Left lung (tissue), 10 donors: ENCODE results near the gene NELFA. TPM values are rescaled to one million over a fixed set of nuclear protein-coding genes. Genes with fewer than 3 reads are reported as not detected.
"Not testable (repeated sequence)": the region's sequence is repeated elsewhere in the genome, so short reads cannot be mapped to it uniquely, and the experiment has no call there.

Experiments
- ATAC-seq: fragments of 200-7000 bp; cut with Tn5 transposase; one replicate; pipeline ENCODE4 v1.9.1; 2020; ENCODE audit warnings: moderate library complexity
- DNase-seq, 4 donors: peaks; one replicate each; pipeline ENCODE4 v3.0.0-alpha.2; 2013 to 2020
- H3K27ac ChIP-seq, 2 donors: fragments of 200-600 bp; sonication (generic) in 1 of 2; one replicate each; pipeline versions ENCODE4 v1.5.0 to v1.8.0; 2020 to 2021
- H3K27me3 ChIP-seq, 2 donors: fragments of 200-600 bp; sonication (generic) in 1 of 2; one replicate each; pipeline versions ENCODE4 v1.5.0 to v1.8.0; 2020 to 2021
- H3K36me3 ChIP-seq, 2 donors: fragments of 200-600 bp; sonication (generic) in 1 of 2; one replicate each; pipeline versions ENCODE4 v1.5.0 to v1.8.0; 2020 to 2021
- H3K4me1 ChIP-seq, 2 donors: fragments of 200-600 bp; one replicate each; pipeline ENCODE4 v1.8.0; 2021
- H3K4me3 ChIP-seq, 2 donors: fragments of 200-600 bp; sonication (generic) in 1 of 2; one replicate each; pipeline versions ENCODE4 v1.5.0 to v1.8.0; 2020 to 2021; ENCODE audit warnings: mild to moderate bottlenecking in 1 of 2
- H3K9me3 ChIP-seq, 2 donors: fragments of 200-600 bp; sonication (generic) in 1 of 2; one replicate each; pipeline versions ENCODE4 v1.5.0 to v1.8.0; 2020 to 2021
- intact Hi-C, 2 donors: fragments of 100-400 bp; cut with DNase I; formaldehyde crosslinking; loops; one replicate each; pipeline versions ENCODE4 v1.11.2 to v1.14.2; 2022
- polyA plus RNA-seq, 6 donors: library from polyadenylated mRNA; unstranded; fragments of 120-200 nt; gene quantifications; one replicate each; pipeline ENCODE4 v1.2.1, GENCODE V29; 2013; ENCODE audit not compliant: insufficient read length in 6 of 6
- total RNA-seq, 2 donors: library from RNA; stranded (reverse); fragmentation: NEBNext Ultra II Directional; extraction: Animal tissue kit (Norgen Biotek cat#: 25700); gene quantifications; one replicate each; pipeline ENCODE4 v1.2.1, GENCODE V29; 2021
- TF ChIP-seq, protein P1 (sequence below), 2 donors: fragments of 200-600 bp; sonication (generic) in 1 of 2; IDR thresholded peaks; one replicate each; pipeline versions ENCODE4 v1.5.0 to v1.8.0; 2021; ENCODE audit warnings: antibody characterized with exemption in 2 of 2
- donor health status: DM: no; HTN: yes; CAD: no.
- donor health status: DM: no; HTN: no; CAD: no.

Gene NELFA
- total and polyA plus RNA-seq, 8 donors, result 22.5 to 36.4 (median 30.7) TPM

GRCh38 chr4:2024683-2025082 is 15.9 kb upstream of the NELFA start:
- peaks cover 0 to 3% of the 10 kb centered on the region in 2 donors for H3K9me3 ChIP-seq
- DNase-seq (no peak), ATAC-seq (no peak)
- H3K4me1 ChIP-seq, result no peaks in the 10 kb centered on the region
- TF ChIP-seq, protein P1, sequence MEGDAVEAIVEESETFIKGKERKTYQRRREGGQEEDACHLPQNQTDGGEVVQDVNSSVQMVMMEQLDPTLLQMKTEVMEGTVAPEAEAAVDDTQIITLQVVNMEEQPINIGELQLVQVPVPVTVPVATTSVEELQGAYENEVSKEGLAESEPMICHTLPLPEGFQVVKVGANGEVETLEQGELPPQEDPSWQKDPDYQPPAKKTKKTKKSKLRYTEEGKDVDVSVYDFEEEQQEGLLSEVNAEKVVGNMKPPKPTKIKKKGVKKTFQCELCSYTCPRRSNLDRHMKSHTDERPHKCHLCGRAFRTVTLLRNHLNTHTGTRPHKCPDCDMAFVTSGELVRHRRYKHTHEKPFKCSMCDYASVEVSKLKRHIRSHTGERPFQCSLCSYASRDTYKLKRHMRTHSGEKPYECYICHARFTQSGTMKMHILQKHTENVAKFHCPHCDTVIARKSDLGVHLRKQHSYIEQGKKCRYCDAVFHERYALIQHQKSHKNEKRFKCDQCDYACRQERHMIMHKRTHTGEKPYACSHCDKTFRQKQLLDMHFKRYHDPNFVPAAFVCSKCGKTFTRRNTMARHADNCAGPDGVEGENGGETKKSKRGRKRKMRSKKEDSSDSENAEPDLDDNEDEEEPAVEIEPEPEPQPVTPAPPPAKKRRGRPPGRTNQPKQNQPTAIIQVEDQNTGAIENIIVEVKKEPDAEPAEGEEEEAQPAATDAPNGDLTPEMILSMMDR (IDR thresholded peaks at IDR 0.05), result no peak
- H3K4me3 ChIP-seq, result no peak overlapping the region
- H3K27ac ChIP-seq, result no peak overlapping the region
- intact Hi-C loops, result no loop called here
- H3K36me3 ChIP-seq, result no peaks in the 10 kb centered on the region
- peaks cover 9 to 57% of the 10 kb centered on the region in 2 donors for H3K27me3 ChIP-seq

- ATAC-seq, intact Hi-C loops, H3K27ac ChIP-seq, H3K36me3 ChIP-seq, H3K4me1 ChIP-seq, H3K9me3 ChIP-seq, H3K4me3 ChIP-seq, DNase-seq: not testable (repeated sequence)
- H3K27me3 ChIP-seq, result peaks cover 9 to 67% of the 10 kb centered on the region in 2 donors
These were observed 12.7 kb upstream of the NELFA start for GRCh38 chr4:2021358-2022018.

- H3K27ac ChIP-seq, result no peak overlapping the region
- intact Hi-C loops, result no loop called here
These were observed 6.2 kb upstream of the NELFA start for GRCh38 chr4:2015008-2015407.

GRCh38 chr4:2011583-2011982 is 2.8 kb upstream of the NELFA start:
- Histone ChIP-seq H3K4me1 (peaks cover 0 to 29% of the 10 kb centered on the region in 2 donors), H3K27ac (no peak overlapping the region), H3K9me3 (no peaks in the 10 kb centered on the region), H3K36me3 (no peaks in the 10 kb centered on the region), H3K27me3 (no peaks in the 10 kb centered on the region), H3K4me3 (no peak overlapping the region)
- intact Hi-C loops, result no loop called here
- peak in 1 of 4 donors; percentile 13 for DNase-seq
- ATAC-seq, result no peak
- TF ChIP-seq, protein P1 (IDR thresholded peaks at IDR 0.05), result no peak

More at GRCh38 chr4:2015008-2015407, 6.2 kb upstream of the NELFA start:
- H3K9me3 ChIP-seq, result no peaks in the 10 kb centered on the region
- H3K4me3 ChIP-seq, result no peak overlapping the region
- TF ChIP-seq, protein P1 (IDR thresholded peaks at IDR 0.05), result no peak
- DNase-seq (no peak), ATAC-seq (no peak)
- H3K27me3 ChIP-seq, result peaks cover 0 to 24% of the 10 kb centered on the region in 2 donors
- no peaks in the 10 kb centered on the region for H3K36me3 ChIP-seq
- peaks cover 0 to 9% of the 10 kb centered on the region in 2 donors for H3K4me1 ChIP-seq

DNA sequence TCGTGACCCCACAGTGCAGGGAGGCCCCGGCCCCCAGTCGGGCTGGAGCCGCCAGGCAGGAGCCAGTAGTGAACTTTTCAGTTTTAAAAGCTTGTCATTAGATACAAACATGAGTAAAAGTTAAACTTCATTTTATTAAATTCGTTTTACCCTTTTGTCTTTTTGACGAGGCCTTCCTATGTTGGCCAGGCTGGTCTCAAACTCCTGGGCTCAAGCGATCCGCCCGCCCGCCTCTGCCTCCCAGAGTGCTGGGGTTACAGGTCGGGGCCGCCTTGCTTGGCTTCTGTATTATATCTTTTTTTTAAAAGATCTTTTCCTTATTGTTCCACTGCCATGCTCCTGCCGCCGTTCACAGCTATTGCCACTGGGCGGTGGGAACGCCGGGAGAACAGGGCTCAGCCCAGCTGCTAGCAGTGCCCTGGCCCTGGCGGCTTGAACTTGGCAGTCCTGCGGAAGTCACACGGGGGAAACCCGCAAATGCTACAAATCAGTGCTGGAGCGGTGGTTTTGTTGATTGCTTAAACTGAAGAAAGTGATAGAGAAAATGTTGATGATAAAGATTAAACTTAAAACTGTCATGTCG is 968 bp upstream of the NELFA start:
- H3K27me3 ChIP-seq, result no peaks in the 10 kb centered on the region
- H3K36me3 ChIP-seq, result peaks cover 0 to 11% of the 10 kb centered on the region in 2 donors
- H3K9me3 ChIP-seq, result no peaks in the 10 kb centered on the region
- H3K27ac ChIP-seq, result peak overlapping the region; percentile 93 to 99
- H3K4me1 ChIP-seq, result peaks cover 0 to 35% of the 10 kb centered on the region in 2 donors
- DNase-seq, result peak in 3 of 4 donors; percentile 53 to 88 (median 70)
- H3K4me3 ChIP-seq, result peak overlapping the region; percentile 90 to 98
- TF ChIP-seq, protein P1 (IDR thresholded peaks at IDR 0.05), result no peak
- intact Hi-C loops, result no loop called here
- ATAC-seq, result peak; percentile 59
